Urinary bladder (tissue), 4 donors: ENCODE measurements around the gene HOXB13. TPM values are rescaled to one million over a fixed set of nuclear protein-coding genes. Genes with fewer than 3 reads are reported as not detected.
"Not testable (repeated sequence)": the region's sequence is repeated elsewhere in the genome, so short reads cannot be mapped to it uniquely, and the experiment has no call there.

Experiments used
- DNase-seq: peaks from one replicate; pipeline ENCODE4 v3.0.0-alpha.2; 2015; ENCODE audit errors: extremely low spot score
- H3K27ac ChIP-seq: one replicate; pipeline ENCODE4 v1.5.1; 2013; ENCODE audit warnings: low read depth, mild to moderate bottlenecking, moderate library complexity
- H3K36me3 ChIP-seq: one replicate; pipeline ENCODE4 v1.6.1; 2013; ENCODE audit warnings: mild to moderate bottlenecking, moderate library complexity; ENCODE audit not compliant: insufficient read depth
- H3K4me1 ChIP-seq: one replicate; pipeline ENCODE4 v1.6.1; 2013; ENCODE audit warnings: mild to moderate bottlenecking, moderate library complexity; ENCODE audit not compliant: insufficient read depth
- H3K4me3 ChIP-seq: one replicate; pipeline ENCODE4 v1.5.1; 2013; ENCODE audit warnings: low read depth, low read length
- WGBS: extraction: QIAGEN DNeasy Blood & Tissue Kit; methylation state at CpG from one replicate; pipeline ENCODE4 v1.1.7; 2013; 5-methylcytosine and 5-hydroxymethylcytosine counted together
- polyA plus RNA-seq: library from polyadenylated mRNA; stranded (reverse); fragments of 200-250 nt; gene quantifications from one replicate; pipeline ENCODE4 v1.2.3, GENCODE V29; 2013
- total RNA-seq: library from RNA; depleted of rRNA; stranded (reverse); fragments of >200 nt; gene quantifications from one replicate; pipeline ENCODE4 v1.2.3, GENCODE V29; 2014
- donor health status: healthy with polysubstance abuse.
- donor health status: healthy.

Gene HOXB13
- total and polyA plus RNA-seq, 2 donors, result 1.5 to 1.7 TPM

DNA sequence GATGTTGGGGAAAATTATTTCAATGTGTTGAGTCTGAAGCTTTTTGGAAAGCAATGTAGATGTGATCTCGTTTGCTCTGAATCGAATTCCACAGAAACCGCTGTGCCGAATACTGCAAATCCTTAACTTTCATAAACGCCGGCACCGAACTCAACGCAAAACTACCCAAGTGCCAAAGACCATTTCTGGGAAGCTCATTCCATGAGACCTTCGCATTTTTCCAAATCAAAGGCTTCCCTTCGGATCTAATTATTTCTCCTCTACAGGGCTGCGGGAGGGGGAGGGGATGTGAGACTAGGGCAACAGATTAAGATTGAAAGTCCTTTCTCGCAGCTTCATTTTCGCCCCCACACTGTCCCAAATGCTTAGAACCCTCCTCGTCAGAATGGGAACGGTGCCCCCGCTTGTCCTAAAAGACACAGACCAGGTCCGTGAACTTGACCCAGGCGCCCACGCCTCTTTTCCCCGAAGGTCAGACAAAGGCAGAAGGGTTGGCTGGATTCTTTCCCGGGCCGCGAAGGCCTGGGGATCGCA is 10.3 kb downstream of the HOXB13 start:
- no peak overlapping the region for H3K27ac ChIP-seq
- DNase-seq, result no peak
- H3K36me3 ChIP-seq, result no peaks in the 10 kb centered on the region
- 13% methylated on average over 24 of the region's 24 CpGs for WGBS
- no peaks in the 10 kb centered on the region for H3K4me1 ChIP-seq
- H3K4me3 ChIP-seq, result peak overlapping the region; percentile 9

DNA sequence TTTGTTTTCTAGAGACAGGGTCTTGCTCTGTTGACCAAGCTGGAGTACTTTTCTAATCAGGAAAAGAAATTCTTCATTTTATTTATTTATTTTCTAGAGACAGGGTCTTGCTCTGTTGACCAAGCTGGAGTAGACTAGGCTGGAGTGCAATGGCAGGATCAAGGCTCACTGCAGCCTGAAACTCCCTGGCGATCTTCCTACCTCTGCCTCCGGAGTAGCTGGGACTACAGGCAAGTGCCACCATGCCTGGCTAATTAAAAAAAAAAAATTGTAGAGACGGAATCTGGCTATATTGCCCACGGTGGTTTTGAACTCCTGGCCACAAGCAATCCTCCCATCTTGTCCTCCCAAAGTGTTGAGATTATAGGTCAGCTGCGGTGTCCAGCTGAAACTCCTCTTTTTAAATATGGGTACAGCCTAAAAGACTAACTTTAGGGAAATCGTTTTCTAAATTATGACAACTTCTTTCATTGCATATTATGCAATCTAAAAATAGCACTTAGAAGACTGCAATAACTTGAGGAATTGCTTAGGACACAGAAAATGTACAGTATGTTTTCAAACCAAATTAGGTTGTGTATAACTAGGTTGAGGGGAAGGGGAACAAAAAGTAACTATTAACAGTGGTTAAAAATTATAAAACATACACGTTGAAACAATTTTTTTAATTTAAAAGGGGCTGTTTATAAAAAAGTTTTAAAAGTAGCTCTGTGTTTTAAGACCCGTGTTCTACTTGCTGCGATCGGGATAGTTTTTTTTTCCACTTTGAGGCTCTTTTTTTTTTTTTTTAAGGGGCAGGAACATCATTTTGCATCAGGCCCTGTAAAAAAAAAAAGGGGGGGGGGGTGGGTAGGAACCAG is 11.0 kb downstream of the HOXB13 start:
- no peaks in the 10 kb centered on the region for H3K36me3 ChIP-seq
- no peak overlapping the region for H3K4me3 ChIP-seq
- no peaks in the 10 kb centered on the region for H3K4me1 ChIP-seq
- no peak for DNase-seq
- no peak overlapping the region for H3K27ac ChIP-seq
- 18% methylated on average over 10 of the region's 10 CpGs for WGBS

DNA sequence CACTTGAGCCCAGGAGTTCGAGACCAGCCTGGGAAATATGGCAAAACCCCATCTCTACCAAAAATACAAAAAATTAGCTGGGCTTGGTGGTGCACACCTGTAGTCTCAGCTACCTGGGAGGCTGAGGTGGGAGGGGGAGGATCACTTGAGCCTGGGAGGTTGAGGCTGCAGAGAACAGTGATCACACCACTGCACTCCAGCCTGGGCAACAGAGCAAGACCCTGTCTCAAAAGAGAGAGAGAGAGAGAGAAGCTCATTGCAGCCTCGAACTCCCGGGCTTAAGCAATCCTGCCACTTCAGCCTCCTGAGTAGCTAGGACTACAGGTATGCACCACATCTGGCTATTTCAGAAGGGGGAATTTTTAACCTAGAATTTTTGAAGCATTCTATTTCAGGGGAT is 12.0 kb downstream of the HOXB13 start:
- not testable (repeated sequence) for H3K36me3 ChIP-seq, DNase-seq, H3K27ac ChIP-seq, H3K4me1 ChIP-seq, H3K4me3 ChIP-seq
- 74% methylated on average over 3 of the region's 3 CpGs for WGBS

DNA sequence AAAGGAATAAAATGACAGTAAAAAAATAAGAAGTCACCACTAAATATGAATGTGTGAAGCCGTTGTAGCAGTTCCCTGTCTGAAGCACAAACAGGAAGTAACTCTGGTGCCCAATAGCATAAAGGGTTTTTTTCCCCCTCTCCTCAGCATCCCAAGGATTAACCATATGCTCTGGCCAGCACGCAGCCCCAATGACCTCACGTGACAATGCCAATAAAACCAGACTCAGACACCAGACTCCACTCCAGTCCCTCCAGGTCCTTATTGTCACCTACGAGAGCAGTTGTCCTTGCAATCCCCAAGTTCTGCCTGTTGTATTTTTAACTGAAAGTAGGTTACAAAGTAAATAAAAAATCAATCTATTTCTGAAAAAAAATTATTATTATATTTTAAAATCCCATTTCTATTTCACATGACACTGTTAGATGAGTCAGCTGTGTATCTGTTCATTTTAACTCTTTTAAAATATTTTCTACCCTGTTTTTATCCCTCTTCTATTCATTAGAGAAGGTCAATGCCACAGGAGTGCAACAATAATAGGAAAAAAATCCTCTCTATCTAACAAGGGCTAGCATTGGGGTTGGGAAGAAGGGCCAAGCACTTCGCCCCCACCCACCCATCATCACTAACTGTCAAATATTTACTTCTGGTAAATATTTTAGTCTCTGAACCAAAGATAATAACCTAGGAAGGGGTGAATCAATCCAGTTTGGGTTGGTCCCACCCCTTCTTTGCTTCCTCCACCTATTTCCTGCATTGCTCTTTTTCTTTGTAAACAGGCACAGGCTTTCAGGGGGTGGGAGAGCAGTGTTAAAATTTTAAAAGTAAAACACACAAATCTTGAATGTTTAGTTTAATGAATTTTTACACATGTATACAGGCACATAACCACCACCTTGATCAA is 12.8 kb downstream of the HOXB13 start:
- H3K4me3 ChIP-seq, result no peak overlapping the region
- H3K27ac ChIP-seq, result no peak overlapping the region
- no peak for DNase-seq
- no peaks in the 10 kb centered on the region for H3K36me3 ChIP-seq
- WGBS, result 27% methylated on average over 5 of the region's 5 CpGs
- H3K4me1 ChIP-seq, result no peaks in the 10 kb centered on the region

DNA sequence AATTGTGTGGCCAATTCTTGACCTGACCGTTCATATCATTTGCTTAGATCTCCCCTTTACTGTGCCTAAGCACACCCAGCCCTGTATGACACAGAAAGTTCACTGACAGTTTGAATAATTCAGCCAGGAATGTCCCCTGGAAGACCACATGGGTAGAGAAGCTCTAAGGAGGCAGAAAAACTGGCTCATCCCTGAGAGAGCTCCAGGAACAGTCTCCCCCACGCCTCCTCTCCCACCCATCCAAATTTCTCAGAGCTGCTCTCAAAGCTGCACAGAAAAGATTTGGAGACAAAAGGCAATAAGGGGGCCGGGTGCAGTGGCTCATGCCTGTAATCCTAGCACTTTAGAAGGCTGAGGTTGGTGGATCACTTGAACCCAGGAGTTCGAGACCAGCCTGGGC is 17.4 kb downstream of the HOXB13 start:
- H3K27ac ChIP-seq, result no peak overlapping the region
- no peaks in the 10 kb centered on the region for H3K4me1 ChIP-seq
- WGBS, result 64% methylated on average over 4 of the region's 4 CpGs
- H3K36me3 ChIP-seq, result no peaks in the 10 kb centered on the region
- H3K4me3 ChIP-seq, result no peak overlapping the region
- DNase-seq, result no peak

DNA sequence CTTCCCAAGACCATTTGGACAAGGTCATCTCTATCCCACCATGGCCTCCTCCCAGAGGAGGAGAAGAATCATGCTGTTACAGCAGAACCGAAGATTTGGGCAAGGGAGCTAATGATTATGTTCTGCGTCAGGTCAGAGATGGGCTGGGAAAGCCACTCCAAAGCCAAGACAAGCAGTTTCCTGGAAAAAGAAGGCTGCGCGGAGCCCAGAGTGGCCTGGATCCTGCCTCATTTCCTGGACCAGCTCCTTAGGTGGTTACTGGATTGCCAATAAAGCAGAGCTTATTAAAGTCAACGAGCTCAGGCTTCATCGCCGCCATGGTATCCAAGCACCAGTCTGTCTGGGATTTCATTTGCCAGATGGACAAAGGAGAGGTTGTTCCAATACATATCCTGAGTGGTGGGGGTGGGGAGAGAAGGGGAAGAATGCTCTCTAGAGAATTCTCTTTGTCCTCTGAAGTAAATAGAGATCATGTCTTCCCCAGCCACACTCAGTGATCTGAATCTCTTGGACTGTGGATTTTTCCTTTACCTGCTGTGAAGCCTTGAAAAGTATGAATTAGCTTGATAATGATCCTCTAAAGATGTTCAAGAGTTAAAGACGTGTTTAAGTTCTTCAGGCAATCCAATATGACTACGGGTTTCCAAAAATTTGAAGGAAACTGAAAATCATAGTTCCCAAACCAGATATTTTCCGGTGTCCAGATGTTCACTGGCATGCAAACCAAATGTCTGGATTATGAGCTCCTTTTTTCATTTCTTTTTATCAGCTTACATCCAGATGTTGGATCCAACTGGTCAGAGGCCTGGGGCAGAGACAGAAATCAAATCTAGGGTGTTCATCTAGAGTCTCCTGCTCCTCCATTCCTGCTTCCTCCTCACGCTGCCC is 23.9 kb downstream of the HOXB13 start:
- no peak for DNase-seq
- Histone ChIP-seq H3K4me1 (no peaks in the 10 kb centered on the region), H3K27ac (no peak overlapping the region), H3K4me3 (no peak overlapping the region), H3K36me3 (no peaks in the 10 kb centered on the region)
- WGBS, result 59% methylated on average over 11 of the region's 11 CpGs

DNA sequence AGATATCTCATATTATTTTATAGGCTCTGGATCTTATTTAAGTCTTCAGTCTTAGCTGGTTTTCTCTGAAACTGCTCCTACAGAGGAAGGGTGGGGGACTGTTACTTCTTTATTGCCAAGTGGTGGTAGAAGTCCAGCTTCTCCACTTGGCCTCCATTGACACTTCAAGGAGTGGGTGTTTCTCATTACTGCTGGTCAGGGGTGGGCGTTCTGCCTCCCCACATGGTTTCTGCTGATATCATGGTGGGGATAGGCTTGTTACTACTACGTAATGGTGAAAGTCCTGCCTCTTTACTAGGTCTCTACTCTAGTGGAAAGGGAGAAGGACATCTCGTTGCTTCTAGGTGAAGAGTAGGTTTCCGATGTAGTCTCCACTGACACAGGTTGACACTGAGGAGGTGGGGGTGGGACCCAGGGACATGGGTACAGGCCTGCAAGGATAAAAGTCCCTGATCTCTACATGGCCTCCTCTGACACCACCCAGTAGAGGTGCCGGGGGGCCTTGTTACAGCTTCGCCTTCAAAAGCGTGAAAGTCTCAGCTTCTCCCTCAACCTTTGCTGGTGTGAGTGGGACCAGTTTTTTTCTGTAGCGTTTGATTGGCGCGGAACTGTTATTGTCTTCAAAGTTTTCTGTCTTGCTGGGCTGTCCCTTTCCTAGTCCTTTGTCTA is 26.6 kb downstream of the HOXB13 start:
- WGBS, result 93% methylated on average over 10 of the region's 10 CpGs
- Histone ChIP-seq H3K27ac (no peak overlapping the region), H3K4me1 (no peaks in the 10 kb centered on the region), H3K36me3 (no peaks in the 10 kb centered on the region), H3K4me3 (no peak overlapping the region)
- no peak for DNase-seq

DNA sequence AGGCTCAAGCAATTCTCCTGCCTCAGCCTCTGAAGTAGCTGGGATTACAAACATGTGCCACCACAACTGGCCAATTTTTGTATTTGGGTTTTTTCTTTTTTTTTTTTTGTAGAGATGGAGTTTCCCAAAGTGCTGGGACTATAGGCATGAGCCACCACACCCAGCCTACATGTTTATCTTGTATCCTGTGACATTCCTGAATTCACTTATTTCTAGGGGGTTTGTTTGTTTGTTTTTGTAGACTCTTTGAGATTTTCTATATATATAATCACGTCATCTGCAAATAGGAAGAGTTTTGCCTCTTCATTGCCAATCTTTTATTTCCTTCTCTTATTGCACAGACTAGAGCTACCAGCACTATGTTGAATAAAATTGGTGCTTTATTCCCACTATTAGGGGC is 35.4 kb downstream of the HOXB13 start:
- no peak overlapping the region for H3K27ac ChIP-seq
- WGBS, result 44% methylated on average over 1 of the region's 1 CpG
- H3K4me3 ChIP-seq, result no peak overlapping the region
- no peaks in the 10 kb centered on the region for H3K4me1 ChIP-seq
- no peaks in the 10 kb centered on the region for H3K36me3 ChIP-seq
- no peak for DNase-seq

DNA sequence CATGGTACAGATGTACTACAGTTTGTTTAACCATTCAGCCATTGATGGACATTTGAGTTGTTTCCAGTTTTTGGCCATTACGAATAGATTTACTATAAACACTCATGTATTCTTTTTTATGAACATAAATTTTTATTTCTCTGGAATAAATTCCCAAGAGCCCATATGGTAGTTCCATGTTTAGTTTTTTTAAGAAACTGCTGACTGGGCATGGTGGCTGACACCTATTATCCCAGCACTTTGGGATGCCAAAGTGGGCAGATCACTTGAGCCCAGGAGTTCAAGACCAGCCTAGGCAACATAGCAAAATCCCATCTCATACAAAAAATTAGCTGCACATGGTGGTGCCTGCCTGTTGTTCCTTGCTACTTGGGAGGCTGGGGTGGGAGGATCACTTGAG is 36.5 kb downstream of the HOXB13 start:
- DNase-seq, result no peak
- Histone ChIP-seq H3K27ac (no peak overlapping the region), H3K36me3 (no peaks in the 10 kb centered on the region), H3K4me3 (no peak overlapping the region), H3K4me1 (no peaks in the 10 kb centered on the region)
- WGBS, result 77% methylated on average over 1 of the region's 1 CpG

DNA sequence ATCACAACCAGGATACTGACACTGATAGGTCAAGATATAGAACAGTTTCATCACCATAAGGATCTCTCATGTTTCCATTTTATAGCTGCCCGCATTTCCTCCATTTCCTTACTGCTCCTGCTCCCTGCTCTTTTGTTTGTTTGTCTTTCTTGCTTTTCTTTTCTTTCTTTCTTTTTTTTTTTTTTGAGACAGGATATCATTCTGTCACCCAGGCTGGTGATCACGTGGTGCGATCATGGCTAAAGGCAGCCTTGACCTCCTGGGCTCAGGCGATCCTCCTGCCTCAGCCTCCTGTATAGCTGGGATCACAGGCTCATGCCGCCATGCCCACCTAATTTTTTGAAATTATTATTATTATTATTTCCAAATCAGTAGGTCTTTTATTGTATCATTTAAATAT is 37.9 kb downstream of the HOXB13 start:
- no peaks in the 10 kb centered on the region for H3K4me1 ChIP-seq
- no peak overlapping the region for H3K4me3 ChIP-seq
- H3K36me3 ChIP-seq, result no peaks in the 10 kb centered on the region
- WGBS, result 84% methylated on average over 5 of the region's 5 CpGs
- H3K27ac ChIP-seq, result no peak overlapping the region
- DNase-seq, result no peak

DNA sequence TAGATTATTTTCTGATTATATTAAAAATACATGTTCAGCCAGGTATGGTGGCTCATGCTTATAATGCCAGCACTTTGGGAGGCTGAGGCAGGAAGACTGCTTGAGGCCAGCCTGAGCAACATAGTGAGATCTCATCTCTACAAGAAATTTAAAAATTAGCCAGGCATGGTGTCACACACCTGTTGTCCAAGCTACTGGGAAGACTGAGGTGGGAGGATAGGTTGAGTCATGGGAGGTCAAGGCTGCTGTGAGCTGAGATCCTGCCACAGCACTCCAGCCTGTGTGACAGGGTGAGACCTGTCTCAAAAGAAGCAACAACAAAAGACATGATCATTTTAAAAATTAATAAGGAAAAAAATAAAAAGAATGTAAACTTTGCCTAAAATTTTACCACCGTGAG is 46.9 kb downstream of the HOXB13 start:
- Histone ChIP-seq H3K36me3 (no peaks in the 10 kb centered on the region), H3K4me1 (no peaks in the 10 kb centered on the region), H3K27ac (no peak overlapping the region), H3K4me3 (no peak overlapping the region)
- DNase-seq, result no peak
- WGBS, result 93% methylated on average over 1 of the region's 1 CpG

DNA sequence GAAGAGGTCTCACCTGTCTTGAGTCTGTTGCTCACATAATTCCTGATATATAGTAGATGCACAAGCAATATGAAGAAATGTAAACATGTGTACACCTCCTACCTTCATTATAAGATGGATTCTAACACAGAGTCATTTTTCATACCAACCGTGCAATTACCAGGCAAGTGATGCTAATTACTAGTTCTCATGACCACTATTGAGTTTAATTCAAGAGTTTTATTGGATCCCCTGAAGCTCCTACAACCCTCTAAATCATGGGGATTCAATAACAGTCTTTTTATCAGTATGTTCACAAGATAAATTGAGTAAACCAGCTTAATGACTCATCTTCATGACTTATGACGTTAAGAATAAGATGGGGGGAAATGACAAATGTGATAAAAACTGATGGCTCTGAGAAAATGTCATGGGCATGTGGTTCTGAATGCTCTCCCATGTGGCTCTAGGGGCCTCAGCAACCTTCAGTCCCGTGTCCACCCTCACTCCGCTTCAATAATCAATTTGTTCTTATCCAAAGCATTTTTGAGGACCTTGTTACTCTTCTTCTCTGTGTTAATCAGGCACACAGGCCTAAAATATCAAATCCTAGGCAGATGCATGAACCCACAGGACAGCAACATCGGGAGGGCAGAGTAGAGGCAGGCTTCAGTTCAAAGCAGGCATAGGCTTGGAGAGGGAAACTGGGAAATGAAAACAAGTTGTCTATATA is 49.0 kb downstream of the HOXB13 start:
- 76% methylated on average over 5 of the region's 5 CpGs for WGBS
- H3K4me3 ChIP-seq, result no peak overlapping the region
- no peak overlapping the region for H3K27ac ChIP-seq
- no peaks in the 10 kb centered on the region for H3K4me1 ChIP-seq
- no peaks in the 10 kb centered on the region for H3K36me3 ChIP-seq
- no peak for DNase-seq
